HepG2 (cell line): Measurements from ENCODE around the gene URM1. TPM values are rescaled to one million over a fixed set of nuclear protein-coding genes. Genes with fewer than 3 reads are reported as not detected.

Source experiments
- DNMT3B ChIP-seq: conservative IDR thresholded peaks from 2 replicates; pipeline ENCODE4 v1.6.1; 2016; ENCODE audit warnings: missing biosample characterization, control low read depth
- FLYWCH1 ChIP-seq: sonication (generic); formaldehyde crosslinking; IDR thresholded peaks from 2 replicates; pipeline ENCODE4 v1.8.1; 2023; ENCODE audit warnings: mild to moderate bottlenecking, missing genetic modification reagents
- HNRNPLL ChIP-seq: fragments of 200-400 bp; formaldehyde crosslinking; IDR thresholded peaks from 2 replicates; pipeline ENCODE4 v1.6.1; 2017; ENCODE audit warnings: mild to moderate bottlenecking, low read depth, low read length; ENCODE audit not compliant: poor library complexity, severe bottlenecking
- NFE2L2 ChIP-seq: fragments of 150-350 bp; IDR thresholded peaks from 2 replicates; pipeline ENCODE4 v1.6.1; 2014; ENCODE audit warnings: low read length
- NONO ChIP-seq, 2 experiments: fragments of 450-650 bp in 1 of 2; sonication (generic) in 1 of 2; formaldehyde crosslinking in 1 of 2; IDR thresholded peaks in 1 of 2; conservative IDR thresholded peaks in 1 of 2; 2 replicates each; pipeline versions ENCODE4 v1.6.1 to v1.8.0; 2017 to 2022; ENCODE audit warnings: mild to moderate bottlenecking in 1 of 2, missing genetic modification reagents in 1 of 2, moderate library complexity in 1 of 2
- PPARG ChIP-seq: conservative IDR thresholded peaks from 2 replicates; pipeline ENCODE4 v1.6.1; 2016; ENCODE audit warnings: missing biosample characterization, missing genetic modification reagents
- RFXANK ChIP-seq: IDR thresholded peaks from 2 replicates; pipeline ENCODE4 v1.6.1; 2016
- SMAD3 ChIP-seq: sonication (generic); formaldehyde crosslinking; IDR thresholded peaks from 2 replicates; pipeline ENCODE4 v1.4.0; 2020; ENCODE audit warnings: missing genetic modification reagents
- STAT5B ChIP-seq: sonication (generic); formaldehyde crosslinking; IDR thresholded peaks from 2 replicates; pipeline ENCODE4 v1.4.0; 2020; ENCODE audit warnings: missing genetic modification reagents
- U2AF1 ChIP-seq: fragments of 200-400 bp; formaldehyde crosslinking; optimal IDR thresholded peaks from 2 replicates; pipeline ENCODE3; 2017; ENCODE audit warnings: mild to moderate bottlenecking, low read depth, low read length
- YY1 ChIP-seq: IDR thresholded peaks from 2 replicates; pipeline ENCODE4 v1.6.1; 2011; ENCODE audit warnings: low read length, low read depth, moderate library complexity, mild to moderate bottlenecking; ENCODE audit not compliant: insufficient read depth, insufficient replicate concordance
- ZNF660 ChIP-seq: sonication (generic); formaldehyde crosslinking; IDR thresholded peaks from 2 replicates; pipeline ENCODE4 v1.5.1; 2020; ENCODE audit warnings: mild to moderate bottlenecking, low read depth, missing genetic modification reagents, borderline replicate concordance
- polyA plus RNA-seq, 8 experiments: library from polyadenylated mRNA; depleted of rRNA in 3 of 8; stranded (reverse) in 7 of 8; unstranded in 1 of 8; fragments of >200 nt; fragmentation: Illumina TruSeq in 4 of 8; extraction: Trizol in 4 of 8; gene quantifications; 2 replicates each; pipeline versions ENCODE4 v1.2.1 to v1.2.3, GENCODE V29; 2011 to 2016; ENCODE audit warnings: low read depth in 4 of 8, missing spikeins in 1 of 8, mixed read lengths in 1 of 8; ENCODE audit not compliant: insufficient read depth in 1 of 8
- total RNA-seq, 5 experiments: library from RNA; depleted of rRNA; stranded (reverse); fragments of >200 nt; fragmentation: Illumina TruSeq; extraction: Trizol; gene quantifications; 2 replicates each; pipeline ENCODE4 v1.2.3, GENCODE V29; 2016; ENCODE audit warnings: low read depth in 1 of 5
- TF ChIP-seq, protein P1 (sequence below): sonication (generic); formaldehyde crosslinking; IDR thresholded peaks from 2 replicates; pipeline ENCODE4 v1.9.0; 2021; ENCODE audit warnings: missing genetic modification reagents, borderline replicate concordance
- TF ChIP-seq, protein P2 (sequence below): sonication (generic); formaldehyde crosslinking; IDR thresholded peaks from 2 replicates; pipeline ENCODE4 v1.5.0; 2020; ENCODE audit warnings: mild to moderate bottlenecking, low read depth, missing genetic modification reagents, borderline replicate concordance
- TF ChIP-seq, protein P3 (sequence below): sonication (generic); formaldehyde crosslinking; IDR thresholded peaks from 2 replicates; pipeline ENCODE4 v1.4.0; 2020; ENCODE audit warnings: mild to moderate bottlenecking, missing genetic modification reagents

Gene URM1
- total and polyA plus RNA-seq, 2 of the 13 experiments (the other 11 are each of a cell fraction or from before 2014, with no cell fraction given) = 37.1 to 41.3 TPM

DNA sequence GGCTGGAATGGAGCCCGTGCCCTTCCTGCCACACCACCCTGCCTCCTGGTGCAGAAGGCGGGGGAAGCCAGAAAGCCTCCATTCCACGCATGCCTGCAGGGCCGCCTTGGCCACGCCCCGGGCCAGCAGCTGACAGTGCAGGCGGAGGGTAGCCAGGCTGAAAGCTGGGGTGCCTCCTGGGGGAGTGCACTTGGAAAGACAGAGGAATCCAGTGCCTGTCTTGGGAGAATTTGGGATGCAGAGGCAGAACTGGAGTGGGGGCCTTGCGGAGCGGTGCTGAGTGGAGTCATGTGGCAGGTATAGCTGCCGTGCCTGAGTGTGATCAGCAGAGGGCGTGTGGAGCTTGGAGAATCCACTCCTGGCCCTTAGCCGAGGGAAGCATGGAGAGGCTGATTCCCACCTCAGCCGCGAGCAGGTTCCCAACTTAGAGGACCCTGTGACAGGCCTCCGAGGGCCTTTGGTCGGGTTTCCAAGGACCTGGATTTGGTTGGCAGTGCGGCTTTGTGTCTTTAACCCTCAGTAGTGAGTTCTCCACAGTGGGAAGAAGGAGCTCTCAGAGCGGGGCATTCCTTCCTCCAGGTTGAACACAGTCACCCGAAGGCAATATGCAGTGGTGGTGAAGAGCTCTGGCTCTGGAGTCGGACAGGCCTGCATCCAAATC is 9.1 kb upstream of the URM1 start (continued):
- TF ChIP-seq SMAD3 = peak; percentile 82; the same call in 1 of the 2 replicates
- no peak for TF ChIP-seq RFXANK
- TF ChIP-seq ZNF660 (CRISPR knock-in tag) = no peak
- peak; percentile 29 for TF ChIP-seq HNRNPLL
- TF ChIP-seq YY1 = peak; percentile 40
- no peak for TF ChIP-seq NFE2L2
- TF ChIP-seq, protein P1, sequence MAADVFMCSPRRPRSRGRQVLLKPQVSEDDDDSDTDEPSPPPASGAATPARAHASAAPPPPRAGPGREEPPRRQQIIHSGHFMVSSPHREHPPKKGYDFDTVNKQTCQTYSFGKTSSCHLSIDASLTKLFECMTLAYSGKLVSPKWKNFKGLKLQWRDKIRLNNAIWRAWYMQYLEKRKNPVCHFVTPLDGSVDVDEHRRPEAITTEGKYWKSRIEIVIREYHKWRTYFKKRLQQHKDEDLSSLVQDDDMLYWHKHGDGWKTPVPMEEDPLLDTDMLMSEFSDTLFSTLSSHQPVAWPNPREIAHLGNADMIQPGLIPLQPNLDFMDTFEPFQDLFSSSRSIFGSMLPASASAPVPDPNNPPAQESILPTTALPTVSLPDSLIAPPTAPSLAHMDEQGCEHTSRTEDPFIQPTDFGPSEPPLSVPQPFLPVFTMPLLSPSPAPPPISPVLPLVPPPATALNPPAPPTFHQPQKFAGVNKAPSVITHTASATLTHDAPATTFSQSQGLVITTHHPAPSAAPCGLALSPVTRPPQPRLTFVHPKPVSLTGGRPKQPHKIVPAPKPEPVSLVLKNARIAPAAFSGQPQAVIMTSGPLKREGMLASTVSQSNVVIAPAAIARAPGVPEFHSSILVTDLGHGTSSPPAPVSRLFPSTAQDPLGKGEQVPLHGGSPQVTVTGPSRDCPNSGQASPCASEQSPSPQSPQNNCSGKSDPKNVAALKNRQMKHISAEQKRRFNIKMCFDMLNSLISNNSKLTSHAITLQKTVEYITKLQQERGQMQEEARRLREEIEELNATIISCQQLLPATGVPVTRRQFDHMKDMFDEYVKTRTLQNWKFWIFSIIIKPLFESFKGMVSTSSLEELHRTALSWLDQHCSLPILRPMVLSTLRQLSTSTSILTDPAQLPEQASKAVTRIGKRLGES (CRISPR knock-in tag) = no peak
- no peak for TF ChIP-seq NONO (IDR thresholded peaks at IDR 0.05)
- 0 out of 2 replicates have a peak, but pooled peaks have one; percentile 21 for TF ChIP-seq NONO (CRISPR knock-in tag; conservative IDR thresholded peaks at IDR 0.05)
- no peak for TF ChIP-seq PPARG (CRISPR knock-in tag)
- TF ChIP-seq STAT5B = no peak; the same call in 1 of the 2 replicates
- TF ChIP-seq FLYWCH1 = no peak
- TF ChIP-seq DNMT3B (CRISPR knock-in tag) = no peak
- TF ChIP-seq, protein P2, sequence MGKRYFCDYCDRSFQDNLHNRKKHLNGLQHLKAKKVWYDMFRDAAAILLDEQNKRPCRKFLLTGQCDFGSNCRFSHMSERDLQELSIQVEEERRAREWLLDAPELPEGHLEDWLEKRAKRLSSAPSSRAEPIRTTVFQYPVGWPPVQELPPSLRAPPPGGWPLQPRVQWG (CRISPR knock-in tag) = no peak
- no peak for TF ChIP-seq U2AF1
- TF ChIP-seq, protein P3, sequence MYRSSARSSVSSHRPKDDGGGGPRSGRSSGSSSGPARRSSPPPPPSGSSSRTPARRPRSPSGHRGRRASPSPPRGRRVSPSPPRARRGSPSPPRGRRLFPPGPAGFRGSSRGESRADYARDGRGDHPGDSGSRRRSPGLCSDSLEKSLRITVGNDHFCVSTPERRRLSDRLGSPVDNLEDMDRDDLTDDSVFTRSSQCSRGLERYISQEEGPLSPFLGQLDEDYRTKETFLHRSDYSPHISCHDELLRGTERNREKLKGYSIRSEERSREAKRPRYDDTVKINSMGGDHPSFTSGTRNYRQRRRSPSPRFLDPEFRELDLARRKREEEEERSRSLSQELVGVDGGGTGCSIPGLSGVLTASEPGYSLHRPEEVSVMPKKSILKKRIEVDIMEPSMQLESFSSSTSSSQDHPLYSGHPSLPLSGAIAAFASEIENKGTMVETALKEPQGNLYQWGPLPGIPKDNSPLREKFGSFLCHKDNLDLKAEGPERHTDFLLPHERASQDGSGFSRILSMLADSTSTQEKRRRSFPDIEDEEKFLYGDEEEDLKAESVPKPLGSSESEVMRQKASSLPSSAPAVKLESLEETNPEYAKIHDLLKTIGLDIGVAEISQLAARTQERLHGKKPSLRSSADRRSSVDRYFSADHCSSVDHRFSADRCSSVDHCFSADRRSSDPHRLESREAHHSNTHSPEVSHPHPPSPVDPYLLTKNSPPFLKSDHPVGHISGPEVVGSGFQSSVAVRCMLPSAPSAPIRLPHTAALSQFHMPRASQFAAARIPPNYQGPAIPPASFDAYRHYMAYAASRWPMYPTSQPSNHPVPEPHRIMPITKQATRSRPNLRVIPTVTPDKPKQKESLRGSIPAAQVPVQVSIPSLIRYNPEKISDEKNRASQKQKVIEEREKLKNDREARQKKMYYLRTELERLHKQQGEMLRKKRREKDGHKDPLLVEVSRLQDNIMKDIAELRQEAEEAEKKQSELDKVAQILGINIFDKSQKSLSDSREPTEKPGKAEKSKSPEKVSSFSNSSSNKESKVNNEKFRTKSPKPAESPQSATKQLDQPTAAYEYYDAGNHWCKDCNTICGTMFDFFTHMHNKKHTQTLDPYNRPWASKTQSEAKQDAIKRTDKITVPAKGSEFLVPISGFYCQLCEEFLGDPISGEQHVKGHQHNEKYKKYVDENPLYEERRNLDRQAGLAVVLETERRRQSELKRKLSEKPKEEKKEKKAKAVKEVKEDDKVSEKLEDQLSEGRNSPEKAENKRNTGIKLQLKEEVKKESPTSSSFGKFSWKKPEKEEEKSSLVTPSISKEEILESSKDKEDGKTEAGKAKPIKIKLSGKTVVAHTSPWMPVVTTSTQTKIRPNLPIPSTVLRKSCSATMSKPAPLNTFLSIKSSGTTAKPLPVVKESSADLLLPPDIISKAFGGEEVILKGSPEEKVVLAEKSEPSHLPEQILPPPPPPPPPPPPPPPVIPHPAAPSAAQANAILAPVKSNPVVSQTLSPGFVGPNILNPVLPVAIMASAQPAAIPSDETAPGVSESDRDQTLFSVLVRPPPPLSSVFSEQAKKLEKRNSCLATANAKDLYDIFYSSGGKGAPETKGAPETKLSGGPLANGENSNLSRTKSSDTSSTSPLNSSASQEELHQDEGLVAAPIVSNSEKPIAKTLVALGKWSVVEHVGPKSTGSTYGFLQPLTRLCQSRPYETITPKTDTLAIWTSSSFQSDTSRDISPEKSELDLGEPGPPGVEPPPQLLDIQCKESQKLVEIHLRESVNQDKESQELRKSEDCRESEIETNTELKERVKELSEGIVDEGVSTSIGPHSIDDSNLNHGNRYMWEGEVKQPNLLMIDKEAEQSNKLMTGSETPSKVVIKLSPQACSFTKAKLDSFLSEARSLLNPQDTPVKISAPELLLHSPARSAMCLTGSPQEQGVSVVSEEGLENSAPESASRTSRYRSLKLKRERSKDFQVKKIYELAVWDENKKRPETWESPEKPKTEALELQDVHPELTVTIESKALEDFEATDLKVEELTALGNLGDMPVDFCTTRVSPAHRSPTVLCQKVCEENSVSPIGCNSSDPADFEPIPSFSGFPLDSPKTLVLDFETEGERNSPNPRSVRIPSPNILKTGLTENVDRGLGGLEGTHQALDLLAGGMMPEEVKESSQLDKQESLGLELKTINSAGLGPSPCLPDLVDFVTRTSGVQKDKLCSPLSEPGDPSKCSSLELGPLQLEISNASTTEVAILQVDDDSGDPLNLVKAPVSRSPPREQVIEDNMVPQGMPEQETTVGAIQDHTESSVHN (CRISPR knock-in tag) = no peak
